ENCODE results near the gene KHDC1. TPM values are rescaled to one million over a fixed set of nuclear protein-coding genes. Genes with fewer than 3 reads are reported as not detected.
A peak's percentile ranks its signal among the peaks of the same experiment; 100 is the strongest.
"Not testable (repeated sequence)": the region's sequence is repeated elsewhere in the genome, so short reads cannot be mapped to it uniquely, and the experiment has no call there.

The KHDC1 gene
- total RNA-seq (1 to 10 TPM in 5 of 6 donors, under 1 TPM in 1; 0.98 to 1.8 (median 1.3) TPM), polyA plus RNA-seq (1 to 10 TPM; 1.9 to 2.9 TPM)

GRCh38 chr6:73262671-73263569, at the start of gene KHDC1:
TSS of gene KHDC1 (minus strand) at chr6:73263196. CDS start at chr6:73242517, 20,679 bp downstream.
- 1% methylated on average over 57 to 63 of the region's 63 CpGs for whole genome bisulfite sequencing, 2 donors
- Histone ChIP-seq H3K4me1 (peaks cover 0 to 3% (median 0%) of the 10 kb centered on the region in 3 donors), H3K27me3 (no peaks in the 10 kb centered on the region), H3K27ac (no peak within 1 kb of the TSS), H3K36me3 (no peaks in the 10 kb centered on the region), H3K9me3 (no peaks in the 10 kb centered on the region), H3K4me3 (peak within 1 kb of the TSS; percentile 52 to 85 (median 76))
- DNase-seq, result peak; percentile 23 to 81 (median 32)
- no peak for TF ChIP-seq CTCF (IDR thresholded peaks at IDR 0.05)
- intact Hi-C loops (cut with DNase I), result no loop called here
- no peak for FAIRE-seq
- ATAC-seq, result peak; percentile 81 to 92 (median 89)

GRCh38 chr6:73310503-73310845, 47.5 kb upstream of the KHDC1 start:
- 4 to 10% methylated on average over 4 of the region's 4 CpGs for WGBS, 2 donors
- FAIRE-seq; H3K4me1 ChIP-seq; H3K9me3 ChIP-seq; ATAC-seq; intact Hi-C loops (cut with DNase I); DNase-seq; H3K36me3 ChIP-seq: not testable (repeated sequence)
- peak overlapping the region in 1 of 4 donors; percentile 63 for H3K27ac ChIP-seq
- peak overlapping the region; percentile 53 to 56 (median 55) for H3K4me3 ChIP-seq
- peaks cover 0 to 10% (median 0%) of the 10 kb centered on the region in 4 donors for H3K27me3 ChIP-seq

- TF ChIP-seq CTCF (IDR thresholded peaks at IDR 0.05), result peak in 2 of 4 donors; percentile 12 to 22
- 1% methylated on average over 59 of the region's 59 CpGs for WGBS, 2 donors
- peak overlapping the region; percentile 53 to 56 (median 55) for H3K4me3 ChIP-seq
- H3K4me1 ChIP-seq, result no peaks in the 10 kb centered on the region
- ATAC-seq (peak; percentile 94 to 96 (median 96)), FAIRE-seq (no peak), DNase-seq (peak; percentile 57 to 86 (median 65))
- H3K27me3 ChIP-seq, result peaks cover 0 to 7% (median 0%) of the 10 kb centered on the region in 4 donors
- peak overlapping the region in 2 of 4 donors; percentile 30 to 63 for H3K27ac ChIP-seq
- intact Hi-C loops (cut with DNase I), result no loop called here
- H3K36me3 ChIP-seq, result no peaks in the 10 kb centered on the region
- no peaks in the 10 kb centered on the region for H3K9me3 ChIP-seq
These were observed 46.9 kb upstream of the KHDC1 start for GRCh38 chr6:73309785-73310502.

GRCh38 chr6:73309535-73309784, 46.5 kb upstream of the KHDC1 start:
- ATAC-seq (peak in 3 of 4 donors; percentile 57 to 80 (median 75)), DNase-seq (no peak), FAIRE-seq (no peak)
- peak overlapping the region in 2 of 4 donors; percentile 30 to 63 for H3K27ac ChIP-seq
- intact Hi-C loops (cut with DNase I), result no loop called here
- TF ChIP-seq CTCF (IDR thresholded peaks at IDR 0.05), result no peak
- peaks cover 0 to 2% (median 0%) of the 10 kb centered on the region in 4 donors for H3K27me3 ChIP-seq
- H3K36me3 ChIP-seq, result no peaks in the 10 kb centered on the region
- peak overlapping the region; percentile 53 to 56 (median 55) for H3K4me3 ChIP-seq
- WGBS, 2 donors, result 5 to 7% methylated on average over 13 of the region's 13 CpGs
- H3K4me1 ChIP-seq, result no peaks in the 10 kb centered on the region
- no peaks in the 10 kb centered on the region for H3K9me3 ChIP-seq

GRCh38 chr6:73308712-73309534, 45.9 kb upstream of the KHDC1 start:
- intact Hi-C loops (cut with DNase I), result no loop called here
- ATAC-seq, result peak; percentile 39 to 55 (median 46)
- peak in 2 of 6 donors; percentile 13 to 18 for DNase-seq

GRCh38 chr6:73303773-73304172, 40.8 kb upstream of the KHDC1 start:
- H3K36me3 ChIP-seq; intact Hi-C loops (cut with DNase I); ATAC-seq; H3K4me3 ChIP-seq; H3K27me3 ChIP-seq; H3K27ac ChIP-seq; DNase-seq; FAIRE-seq; H3K4me1 ChIP-seq; H3K9me3 ChIP-seq: not testable (repeated sequence)
- WGBS, 2 donors, result 88 to 92% methylated on average over 7 of the region's 7 CpGs

More at GRCh38 chr6:73308712-73309534, 45.9 kb upstream of the KHDC1 start:
- peak overlapping the region; percentile 53 to 56 (median 55) for H3K4me3 ChIP-seq
- no peaks in the 10 kb centered on the region for H3K9me3 ChIP-seq
- H3K36me3 ChIP-seq, result no peaks in the 10 kb centered on the region
- TF ChIP-seq CTCF (IDR thresholded peaks at IDR 0.05), result no peak
- H3K27ac ChIP-seq, result peak overlapping the region in 2 of 4 donors; percentile 30 to 63
- no peak for FAIRE-seq
- WGBS, 2 donors, result 84 to 86% methylated on average over 26 of the region's 26 CpGs
- H3K27me3 ChIP-seq, result no peaks in the 10 kb centered on the region
- no peaks in the 10 kb centered on the region for H3K4me1 ChIP-seq

Data from pancreas (tissue), 10 donors.